ENCODE measurements around the gene CLPX.

The CLPX gene

DNA sequence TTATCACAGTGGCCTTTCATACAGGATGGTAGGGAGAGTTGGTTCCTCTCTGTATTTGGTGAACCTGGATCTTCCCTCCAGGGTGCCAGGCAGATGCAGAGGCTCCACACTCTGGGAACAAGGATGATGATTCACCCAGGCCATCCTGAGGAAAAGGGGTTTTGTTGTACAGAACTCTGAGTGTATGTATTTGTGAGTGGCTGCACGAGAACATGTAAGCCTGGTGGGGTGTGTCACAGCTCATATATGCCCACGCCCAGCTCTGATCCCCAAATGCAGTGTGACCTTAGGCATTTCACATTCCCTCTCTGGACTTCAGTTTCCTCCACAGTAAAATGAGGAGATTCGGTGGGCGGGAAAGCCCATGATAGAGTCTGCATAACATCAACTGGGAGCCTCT, 37.7 kb upstream of the CLPX start:
- DNase-seq (ENCODE audit: low read depth), result no peak
- TF ChIP-seq, protein P1, sequence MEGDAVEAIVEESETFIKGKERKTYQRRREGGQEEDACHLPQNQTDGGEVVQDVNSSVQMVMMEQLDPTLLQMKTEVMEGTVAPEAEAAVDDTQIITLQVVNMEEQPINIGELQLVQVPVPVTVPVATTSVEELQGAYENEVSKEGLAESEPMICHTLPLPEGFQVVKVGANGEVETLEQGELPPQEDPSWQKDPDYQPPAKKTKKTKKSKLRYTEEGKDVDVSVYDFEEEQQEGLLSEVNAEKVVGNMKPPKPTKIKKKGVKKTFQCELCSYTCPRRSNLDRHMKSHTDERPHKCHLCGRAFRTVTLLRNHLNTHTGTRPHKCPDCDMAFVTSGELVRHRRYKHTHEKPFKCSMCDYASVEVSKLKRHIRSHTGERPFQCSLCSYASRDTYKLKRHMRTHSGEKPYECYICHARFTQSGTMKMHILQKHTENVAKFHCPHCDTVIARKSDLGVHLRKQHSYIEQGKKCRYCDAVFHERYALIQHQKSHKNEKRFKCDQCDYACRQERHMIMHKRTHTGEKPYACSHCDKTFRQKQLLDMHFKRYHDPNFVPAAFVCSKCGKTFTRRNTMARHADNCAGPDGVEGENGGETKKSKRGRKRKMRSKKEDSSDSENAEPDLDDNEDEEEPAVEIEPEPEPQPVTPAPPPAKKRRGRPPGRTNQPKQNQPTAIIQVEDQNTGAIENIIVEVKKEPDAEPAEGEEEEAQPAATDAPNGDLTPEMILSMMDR (IDR thresholded peaks at IDR 0.05; ENCODE audit: control insufficient read depth, insufficient read depth, low read depth, low read length, missing control alignments), result no peak
- H3K4me3 ChIP-seq (ENCODE audit: control insufficient read depth, low read depth, low read length), result no peak overlapping the region

DNA sequence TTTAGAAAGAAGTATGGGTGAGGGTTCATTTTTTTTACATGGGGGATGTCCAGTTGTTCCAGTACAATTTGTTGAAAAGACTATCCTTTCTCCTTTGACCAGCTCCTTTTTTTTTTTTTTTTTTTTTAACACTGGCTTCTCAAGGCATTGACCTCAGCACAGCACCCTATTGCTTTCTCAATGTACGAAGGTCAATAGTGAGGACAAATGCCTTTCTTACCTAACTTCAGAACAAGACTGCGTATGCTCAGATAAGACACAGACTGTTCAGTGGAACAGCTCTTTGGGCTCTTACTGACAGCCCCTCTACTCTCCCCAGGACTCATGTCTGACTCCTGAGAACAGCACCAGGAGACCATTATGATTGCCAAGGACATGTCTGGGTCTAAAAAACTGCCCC, 36.6 kb upstream of the CLPX start:
- H3K4me3 ChIP-seq (ENCODE audit: control insufficient read depth, low read depth, low read length), result no peak overlapping the region
- TF ChIP-seq, protein P1 (IDR thresholded peaks at IDR 0.05; ENCODE audit: control insufficient read depth, insufficient read depth, low read depth, low read length, missing control alignments), result no peak
- no peak for DNase-seq (ENCODE audit: low read depth)

DNA sequence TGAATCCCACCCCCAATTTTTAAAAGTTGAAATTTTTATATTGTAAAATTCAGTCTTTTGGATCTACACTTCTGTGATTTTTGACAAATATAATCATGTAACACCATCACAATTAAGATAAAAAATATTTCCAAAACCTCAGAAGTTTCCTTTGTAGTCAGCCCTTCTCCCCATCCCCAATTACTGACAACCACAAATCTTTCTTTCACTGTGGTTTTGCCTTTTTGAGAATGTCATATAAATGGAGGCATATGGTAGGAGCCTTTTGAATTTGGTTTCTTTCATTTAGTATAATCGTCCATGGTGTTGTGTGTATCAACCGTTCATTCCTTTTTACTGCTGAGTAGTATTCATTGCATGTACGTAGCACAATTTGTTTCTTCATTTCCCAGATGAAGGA, 34.0 kb upstream of the CLPX start:
- TF ChIP-seq, protein P1 (IDR thresholded peaks at IDR 0.05; ENCODE audit: control insufficient read depth, insufficient read depth, low read depth, low read length, missing control alignments), result no peak
- H3K4me3 ChIP-seq (ENCODE audit: control insufficient read depth, low read depth, low read length), result no peak overlapping the region
- DNase-seq (ENCODE audit: low read depth), result no peak

DNA sequence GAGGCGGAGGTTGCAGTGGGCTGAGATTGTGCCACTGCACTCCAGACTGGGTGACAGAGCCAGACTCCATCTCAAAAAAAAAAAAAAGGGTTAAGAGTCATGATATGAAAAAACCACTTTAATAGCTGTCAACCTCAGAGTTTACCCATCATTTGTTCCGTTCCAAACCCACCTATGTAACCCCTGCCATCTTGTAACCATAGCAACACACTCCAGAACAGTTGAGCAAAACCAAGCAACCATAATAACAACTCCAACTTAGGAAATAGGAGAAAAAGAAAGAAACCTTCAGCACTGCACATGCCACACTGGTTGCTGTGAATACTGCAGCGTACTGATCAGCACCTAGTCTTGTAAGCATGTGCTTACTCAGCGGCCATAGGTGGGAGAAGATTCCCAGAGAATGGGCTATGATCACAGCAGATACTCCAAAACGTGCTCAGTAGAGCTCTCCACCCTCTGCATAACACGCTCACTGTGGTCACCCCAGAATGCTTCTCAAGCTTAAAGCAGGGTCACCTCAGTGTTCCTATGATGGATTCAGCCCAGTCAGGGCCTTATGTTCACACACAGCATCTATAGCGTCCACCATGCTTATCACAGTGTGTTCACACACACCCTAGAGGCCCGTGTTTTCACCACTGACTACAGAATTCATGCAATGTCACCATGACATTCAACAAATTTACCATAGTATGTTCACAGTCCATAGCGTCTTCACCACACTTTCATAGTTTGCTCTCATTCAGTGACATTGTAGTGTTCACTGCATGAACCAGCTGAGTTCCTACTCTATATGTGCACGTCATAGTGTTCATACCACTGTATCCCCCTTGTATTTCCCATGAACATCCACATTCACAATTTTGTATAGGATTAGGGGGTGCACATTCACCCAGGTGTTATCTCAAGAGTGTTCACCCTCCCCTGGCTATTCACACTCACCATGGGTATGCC, 32.7 kb upstream of the CLPX start:
- TF ChIP-seq, protein P1 (IDR thresholded peaks at IDR 0.05; ENCODE audit: control insufficient read depth, insufficient read depth, low read depth, low read length, missing control alignments), result no peak
- H3K4me3 ChIP-seq (ENCODE audit: control insufficient read depth, low read depth, low read length), result no peak overlapping the region
- no peak for DNase-seq (ENCODE audit: low read depth)

DNA sequence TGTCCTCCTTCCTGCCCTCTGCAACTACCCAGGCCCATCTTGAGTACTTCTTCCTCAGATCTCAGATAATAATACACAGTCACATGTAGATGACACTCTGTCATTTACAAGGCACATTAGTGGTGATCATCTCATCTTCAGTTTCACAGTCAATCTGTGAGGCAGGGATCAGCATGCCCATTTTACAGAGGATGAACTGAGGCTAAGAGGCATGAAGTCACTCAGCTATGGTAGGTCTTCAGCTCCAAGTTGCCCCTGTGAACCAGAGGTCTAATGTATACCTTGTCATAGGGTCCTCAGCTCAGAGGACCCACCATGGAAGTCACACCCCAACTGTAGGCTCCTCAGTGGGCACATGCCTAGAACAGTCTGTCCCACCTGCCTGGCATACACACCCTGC, 30.4 kb upstream of the CLPX start:
- TF ChIP-seq, protein P1 (IDR thresholded peaks at IDR 0.05; ENCODE audit: control insufficient read depth, insufficient read depth, low read depth, low read length, missing control alignments), result no peak
- no peak for DNase-seq (ENCODE audit: low read depth)
- no peak overlapping the region for H3K4me3 ChIP-seq (ENCODE audit: control insufficient read depth, low read depth, low read length)

DNA sequence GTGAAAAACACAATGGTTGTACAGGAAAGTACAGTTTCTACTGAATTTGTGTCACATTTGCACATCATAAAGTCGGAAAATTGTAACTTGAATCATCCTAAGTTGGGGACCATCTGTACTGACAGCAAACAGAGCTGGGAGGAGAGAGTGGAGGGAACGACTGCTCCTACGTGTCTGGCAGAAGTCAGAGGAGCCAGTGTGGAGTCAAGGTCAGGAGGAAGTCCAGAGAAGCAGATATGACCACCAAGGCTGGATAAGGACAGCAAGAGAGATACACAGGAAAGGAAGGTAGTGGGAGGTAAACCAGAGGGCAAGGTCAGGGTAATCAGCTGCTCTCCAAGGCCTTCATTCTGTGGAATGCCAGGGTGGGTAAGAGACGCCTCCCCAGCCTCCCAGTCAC, 28.9 kb upstream of the CLPX start:
- TF ChIP-seq, protein P1 (IDR thresholded peaks at IDR 0.05; ENCODE audit: control insufficient read depth, insufficient read depth, low read depth, low read length, missing control alignments), result no peak
- DNase-seq (ENCODE audit: low read depth), result no peak
- H3K4me3 ChIP-seq (ENCODE audit: control insufficient read depth, low read depth, low read length), result no peak overlapping the region

All from AG09309 (cell line).